AG08396 (cell line): ENCODE results near the gene C6orf47.

Experiments
- DNase-seq: peaks from one replicate; pipeline ENCODE4 v3.0.0; 2012; ENCODE audit warnings: low spot score, mixed read lengths

Gene C6orf47

GRCh38 chr6:31687860-31688693 is 27.5 kb upstream of the C6orf47 start:
- DNase-seq, result no peak

DNA sequence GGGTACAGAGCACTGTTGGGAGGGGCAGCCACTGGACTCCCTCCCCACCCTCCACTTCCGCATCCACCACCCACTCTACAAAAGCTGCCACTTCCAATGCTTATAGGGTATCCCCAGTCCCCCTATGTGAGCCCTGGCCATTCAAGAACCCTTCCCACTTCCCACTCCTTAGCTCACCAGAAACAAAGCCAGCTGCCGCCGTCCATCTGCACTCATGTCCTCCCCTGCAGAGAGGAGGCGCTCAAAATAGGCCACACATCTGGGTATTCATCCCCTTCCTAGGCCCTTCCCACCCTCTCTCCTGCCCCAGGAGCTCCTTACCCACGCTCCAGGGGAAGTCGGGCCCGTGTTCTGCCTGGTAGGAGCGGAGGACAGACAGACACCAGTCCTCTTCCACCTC is 26.7 kb upstream of the C6orf47 start:
- DNase-seq, result no peak

DNA sequence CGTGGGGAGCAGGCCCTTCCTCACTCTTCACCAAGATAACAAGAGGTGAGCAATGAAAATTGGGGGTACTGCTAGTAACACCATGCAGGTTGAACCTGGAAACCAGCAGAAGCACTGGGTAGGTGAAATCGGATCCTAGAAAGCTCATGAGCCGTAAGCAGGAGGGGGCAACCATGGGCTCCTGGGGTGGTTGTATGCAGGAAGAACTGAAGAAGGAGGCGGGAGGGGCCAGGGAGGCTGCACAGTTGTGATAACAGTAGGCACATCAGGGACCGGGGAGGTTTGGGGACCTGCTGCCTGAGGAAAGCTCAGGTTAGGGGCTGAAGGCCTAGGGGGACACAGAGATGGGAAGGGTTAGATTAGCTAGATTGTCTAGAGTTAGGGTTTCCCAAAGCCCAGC is 25.9 kb upstream of the C6orf47 start:
- DNase-seq, result no peak

DNA sequence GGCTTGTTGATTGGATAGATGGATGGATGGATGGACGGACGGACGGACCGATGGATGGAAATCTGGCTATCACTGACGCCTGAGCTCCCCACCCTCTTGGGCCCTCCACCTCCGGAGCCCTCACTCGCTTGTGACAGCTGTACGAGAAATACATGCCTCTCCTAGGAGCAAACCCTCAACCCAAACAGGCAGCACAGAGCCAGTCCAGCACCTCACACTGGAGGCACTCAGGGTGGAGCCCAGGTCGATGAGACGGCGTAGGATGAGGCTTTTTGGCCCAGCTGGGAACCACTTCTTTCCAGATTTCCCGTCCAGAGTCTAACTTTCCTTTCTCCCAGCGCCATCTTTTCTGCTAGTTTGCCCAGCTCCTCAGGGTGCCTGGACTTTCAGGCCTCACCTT is 23.0 kb upstream of the C6orf47 start:
- DNase-seq, result no peak

- peak; percentile 57 for DNase-seq
Observed at GRCh38 chr6:31681135-31681671, 20.6 kb upstream of the C6orf47 start.

DNA sequence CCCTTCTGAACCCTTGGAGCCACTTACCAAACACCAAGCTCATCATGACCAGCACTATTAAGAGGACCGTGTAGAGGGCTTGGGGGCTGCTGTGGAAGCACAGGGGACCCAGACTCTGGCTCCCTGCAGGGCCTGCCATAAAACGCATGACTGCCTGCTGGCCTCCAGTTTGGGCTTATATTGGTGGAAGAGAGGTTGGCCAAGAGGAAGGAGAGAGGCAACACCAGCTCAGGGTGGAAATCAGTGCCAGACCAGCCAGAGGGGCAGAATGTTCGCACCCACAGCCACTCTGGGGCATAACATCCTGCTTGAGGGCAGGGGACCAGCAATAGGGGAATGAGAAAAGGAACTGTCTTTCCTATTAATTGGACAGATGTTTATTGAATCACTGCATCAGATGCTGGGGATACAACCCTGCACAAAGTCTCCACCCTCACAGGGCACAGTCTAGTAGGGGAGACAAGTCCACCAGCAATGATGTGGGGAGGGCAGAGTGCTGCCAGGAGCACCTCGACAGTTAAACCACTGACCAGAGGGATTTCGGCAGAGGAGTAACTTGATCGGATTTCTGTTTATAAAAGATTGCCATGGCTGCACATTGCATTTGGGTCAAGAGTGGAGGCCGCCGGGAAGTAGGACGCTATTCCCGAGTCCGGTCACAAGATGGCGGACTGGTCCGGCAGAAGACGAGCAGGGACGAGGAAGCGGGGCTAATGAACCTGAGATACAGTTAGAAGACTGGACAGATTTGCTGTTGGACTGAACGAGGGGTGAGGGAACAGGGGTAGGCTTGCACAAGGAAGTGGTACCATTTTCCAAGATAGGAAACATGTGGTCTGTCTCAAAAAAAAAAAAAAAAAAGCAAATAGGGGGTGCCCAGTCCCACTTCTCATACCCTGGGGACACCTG is 19.9 kb upstream of the C6orf47 start, which contains the start of gene LY6G5C:
Gene LY6G5C (minus strand): TSS at position 842 of the 909 bp plus-strand sequence. CDS start 694 bp downstream, at position 148.
- DNase-seq, result peak; percentile 90

DNA sequence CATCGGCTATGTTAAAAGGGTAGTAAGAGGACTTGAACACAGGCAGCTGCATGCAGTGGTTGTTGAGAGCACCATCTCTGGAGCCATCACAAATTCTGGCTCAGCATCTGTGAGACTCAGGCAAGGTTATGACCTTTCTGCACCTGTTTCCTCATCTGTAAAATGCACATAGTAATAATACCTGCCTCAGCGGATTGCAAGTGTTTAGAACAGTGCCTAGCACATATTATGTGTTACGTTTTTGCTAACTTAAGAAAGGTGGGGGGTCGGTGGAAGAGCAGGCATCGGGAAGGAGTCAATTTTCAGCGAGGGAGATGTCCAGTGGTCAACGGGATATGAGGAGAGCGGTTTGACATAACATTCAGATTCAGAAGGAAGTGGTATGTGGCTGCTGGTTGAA is 17.4 kb upstream of the C6orf47 start:
- DNase-seq, result no peak

DNA sequence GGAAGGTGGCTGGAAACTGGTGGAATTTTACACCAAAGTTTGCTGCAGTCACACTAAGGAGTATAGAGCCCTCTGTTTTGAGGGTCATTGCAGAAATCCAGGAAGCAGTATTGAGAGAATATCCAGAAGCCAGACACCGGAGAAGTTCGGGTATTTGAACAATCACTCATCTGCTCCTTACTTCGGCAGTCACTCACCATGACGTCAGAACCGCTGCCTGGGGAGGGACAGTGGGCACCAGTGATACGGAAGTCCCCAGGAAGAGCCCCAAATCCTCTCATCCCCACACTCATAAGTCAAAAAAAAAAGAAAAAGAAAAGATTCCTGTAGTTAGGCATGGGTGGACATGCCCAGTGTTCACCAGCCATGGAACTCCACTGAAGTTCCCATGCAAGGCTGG is 16.3 kb upstream of the C6orf47 start:
- no peak for DNase-seq

DNA sequence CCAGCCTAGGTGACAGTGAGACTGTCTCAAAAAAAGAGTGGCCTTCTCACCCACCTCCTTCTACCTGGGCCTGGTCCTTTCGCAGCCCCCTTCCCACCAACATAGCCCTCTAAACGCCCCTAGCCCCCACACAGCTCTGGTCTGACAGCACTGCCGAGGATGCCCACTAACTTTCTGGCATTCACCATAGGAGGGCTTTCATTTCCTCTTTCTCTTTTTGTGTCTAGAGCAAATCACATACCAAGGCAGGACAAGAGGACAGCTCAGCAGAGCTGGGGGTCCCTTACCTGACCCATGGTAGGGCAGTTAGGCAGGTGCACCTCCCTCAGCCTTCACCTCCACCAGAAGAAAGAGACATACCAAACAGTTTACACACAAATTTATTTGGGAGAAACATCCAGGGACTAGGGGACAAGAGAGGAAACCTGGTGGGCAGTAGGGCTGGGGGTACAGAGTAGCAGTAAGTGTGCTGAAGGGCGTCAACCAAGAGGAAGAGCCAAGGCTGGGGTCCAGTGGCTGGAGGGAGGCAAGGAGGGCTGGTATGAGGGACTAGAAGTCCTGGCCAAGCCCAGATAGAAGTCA is 15.8 kb upstream of the C6orf47 start:
- DNase-seq, result no peak

DNA sequence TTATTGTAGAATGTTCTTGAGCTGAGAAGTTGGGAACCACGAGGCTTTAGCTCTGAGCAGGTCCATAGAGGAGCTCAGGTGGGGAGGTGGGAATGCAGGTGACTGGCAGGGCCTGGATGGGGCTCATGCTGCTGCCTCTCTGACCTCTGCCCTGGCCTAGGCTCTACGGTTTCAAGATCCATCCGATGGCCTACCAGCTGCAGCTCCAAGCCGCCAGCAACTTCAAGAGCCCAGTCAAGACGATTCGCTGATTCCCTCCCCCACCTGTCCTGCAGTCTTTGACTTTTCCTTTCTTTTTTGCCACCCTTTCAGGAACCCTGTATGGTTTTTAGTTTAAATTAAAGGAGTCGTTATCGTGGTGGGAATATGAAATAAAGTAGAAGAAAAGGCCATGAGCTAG is 9.1 kb upstream of the C6orf47 start, which contains the start of gene LY6G5B:
Gene LY6G5B (plus strand): TSS at position 301 of the 400 bp plus-strand sequence. CDS start 975 bp downstream, outside the sequence.
- no peak for DNase-seq

DNA sequence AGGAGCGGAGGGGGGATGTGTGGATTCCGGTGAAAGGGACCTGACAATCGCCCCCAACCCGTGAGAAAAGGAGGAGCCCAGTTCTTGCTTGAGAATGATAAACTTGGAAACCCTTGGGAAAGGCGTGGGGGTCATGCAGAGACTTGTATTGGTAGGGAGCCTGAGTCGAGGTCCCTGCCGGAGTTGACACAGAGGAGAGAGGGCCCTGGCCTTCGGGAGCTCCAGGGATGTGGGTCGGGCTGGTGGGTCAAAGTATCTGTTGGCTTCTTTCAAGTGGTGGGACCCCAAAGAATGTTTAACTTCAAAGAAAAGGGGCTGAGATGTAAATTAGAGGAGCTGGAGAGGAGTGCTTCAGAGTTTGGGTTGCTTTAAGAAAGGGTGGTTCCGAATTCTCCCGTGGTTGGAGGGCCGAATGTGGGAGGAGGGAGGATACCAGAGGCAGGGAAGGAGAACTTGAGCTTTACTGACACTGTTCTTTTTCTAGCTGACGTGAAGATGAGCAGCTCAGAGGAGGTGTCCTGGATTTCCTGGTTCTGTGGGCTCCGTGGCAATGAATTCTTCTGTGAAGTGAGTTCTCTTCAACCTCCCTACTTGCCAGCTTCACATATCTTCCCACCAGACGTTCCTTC is 5.9 kb upstream of the C6orf47 start:
- no peak for DNase-seq

- peak; percentile 95 for DNase-seq
Observed at GRCh38 chr6:31665501-31666336, 5.1 kb upstream of the C6orf47 start, which contains the start of gene CSNK2B. TSS of gene CSNK2B (plus strand) at chr6:31666080. CDS start at chr6:31666832, 752 bp downstream.

DNA sequence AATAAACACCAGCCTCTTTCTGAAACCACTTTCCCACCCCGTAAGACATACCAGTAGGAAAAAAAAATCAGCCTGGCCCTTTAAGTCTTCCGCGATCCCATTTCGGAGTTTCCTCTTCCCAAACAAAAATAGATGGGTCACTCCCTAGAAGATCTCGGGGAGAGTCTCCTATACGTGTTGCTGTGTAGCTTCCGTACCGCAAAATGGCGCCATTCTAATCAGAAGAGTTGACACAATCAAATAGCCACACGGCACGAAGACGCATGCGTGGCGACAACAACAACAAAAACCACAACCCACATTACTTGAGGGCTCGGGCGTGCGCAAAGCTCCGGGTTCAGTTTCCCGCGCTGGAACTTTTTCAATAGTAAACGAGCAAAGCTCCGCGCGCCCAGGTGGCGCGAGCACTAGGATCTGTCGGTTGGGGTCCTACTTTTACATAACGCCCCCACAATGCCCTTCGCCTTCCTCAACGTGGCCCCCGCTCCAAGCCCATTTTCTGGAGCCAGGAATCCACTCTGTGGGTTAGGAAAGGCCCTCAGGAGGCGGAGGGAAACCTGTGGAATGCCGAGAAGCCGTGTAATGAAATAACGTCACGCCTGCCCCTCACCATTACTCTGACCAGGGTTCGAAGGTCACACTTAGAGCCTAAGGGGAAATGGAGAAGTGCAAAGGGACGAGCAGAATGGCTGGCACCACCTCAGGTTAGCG is 4.4 kb upstream of the C6orf47 start, which contains the start of gene GPANK1:
Gene GPANK1 (minus strand): TSS at position 208 of the 711 bp plus-strand sequence. CDS start 519 bp downstream, outside the sequence.
- peak; percentile 84 for DNase-seq

- peak; percentile 82 for DNase-seq
Observed at GRCh38 chr6:31663961-31664789, 3.6 kb upstream of the C6orf47 start.

GRCh38 chr6:31663126-31663960 is 2.8 kb upstream of the C6orf47 start:
- peak; percentile 36 for DNase-seq

- no peak for DNase-seq
Observed at GRCh38 chr6:31662124-31662723, 1.6 kb upstream of the C6orf47 start.
